Fibroblast of lung (primary cell): ENCODE data around the gene NPFFR1. TPM values are rescaled to one million over a fixed set of nuclear protein-coding genes. Genes with fewer than 3 reads are reported as not detected.

Source experiments
- DNase-seq, 2 donors: peaks; one replicate each; pipeline versions ENCODE4 v3.0.0 to v3.0.0-alpha.2; 2010; ENCODE audit warnings: low read depth in 2 of 2
- H2AFZ ChIP-seq: 2 replicates; pipeline ENCODE4 v1.5.1; 2012; ENCODE audit warnings: low read length, control low read depth, inconsistent platforms
- H3K27ac ChIP-seq: 2 replicates; pipeline ENCODE4 v1.5.1; 2011; ENCODE audit warnings: low read length, control low read depth; ENCODE audit not compliant: insufficient read depth
- H3K27me3 ChIP-seq: 2 replicates; pipeline ENCODE4 v1.5.1; 2011; ENCODE audit warnings: mild to moderate bottlenecking, low read length; ENCODE audit not compliant: control insufficient read depth, insufficient read depth
- H3K36me3 ChIP-seq: 2 replicates; pipeline ENCODE4 v1.5.1; 2011; ENCODE audit warnings: low read length; ENCODE audit not compliant: control insufficient read depth, insufficient read depth
- H3K4me1 ChIP-seq: 2 replicates; pipeline ENCODE4 v1.5.1; 2011; ENCODE audit warnings: low read length; ENCODE audit not compliant: control insufficient read depth, insufficient read depth; ENCODE audit errors: extremely low read depth
- H3K4me2 ChIP-seq: 2 replicates; pipeline ENCODE4 v1.5.1; 2011; ENCODE audit warnings: low read length, control low read depth; ENCODE audit not compliant: insufficient read depth; ENCODE audit errors: extremely low read depth
- H3K4me3 ChIP-seq, 4 experiments: fragments of 200-600 bp in 1 of 4; sonication (generic) in 1 of 4; replicated peaks in 1 of 4; 2 replicates each; pipeline ENCODE4 v1.5.1; 2011 to 2016; ENCODE audit warnings: low read length in 4 of 4, low read depth in 3 of 4, mild to moderate bottlenecking in 3 of 4, control low read depth in 2 of 4, inconsistent platforms in 1 of 4, mixed read lengths in 1 of 4; ENCODE audit not compliant: insufficient read depth in 1 of 4; ENCODE audit errors: control extremely low read depth in 1 of 4
- H3K79me2 ChIP-seq: 2 replicates; pipeline ENCODE4 v1.5.1; 2012; ENCODE audit warnings: mild to moderate bottlenecking, low read length, inconsistent platforms; ENCODE audit not compliant: control insufficient read depth, insufficient read depth
- H3K9ac ChIP-seq: 2 replicates; pipeline ENCODE4 v1.5.1; 2011; ENCODE audit warnings: mild to moderate bottlenecking, low read length, control low read depth; ENCODE audit not compliant: insufficient read depth
- H3K9me3 ChIP-seq: 2 replicates; pipeline ENCODE4 v1.5.1; 2012; ENCODE audit warnings: low read depth, low read length; ENCODE audit not compliant: control insufficient read depth, insufficient read depth
- H4K20me1 ChIP-seq: 2 replicates; pipeline ENCODE4 v1.5.1; 2011; ENCODE audit warnings: low read length; ENCODE audit not compliant: control insufficient read depth, insufficient read depth; ENCODE audit errors: extremely low read depth
- EZH2 ChIP-seq: IDR thresholded peaks from 2 replicates; pipeline ENCODE4 v1.5.1; 2012; ENCODE audit warnings: low read length, control low read depth, mild to moderate bottlenecking; ENCODE audit errors: missing control alignments
- polyA plus RNA-seq, 2 donors: library from polyadenylated mRNA; depleted of rRNA in 1 of 2; stranded (reverse) in 1 of 2; unstranded in 1 of 2; fragments of >200 nt; gene quantifications; 2 replicates each; pipeline ENCODE4 v1.2.1, GENCODE V29; 2011 to 2012; ENCODE audit warnings: missing spikeins in 1 of 2
- total RNA-seq: library from RNA; depleted of rRNA; stranded (reverse); fragments of >200 nt; gene quantifications from 2 replicates; pipeline ENCODE4 v1.2.1, GENCODE V29; 2014
- TF ChIP-seq, protein P1 (sequence below), 2 donors: IDR thresholded peaks in 1 of 2; conservative IDR thresholded peaks in 1 of 2; 1 replicate in 1 of 2; 2 replicates in 1 of 2; pipeline ENCODE4 v1.5.1; 2011 to 2012; ENCODE audit warnings: low read length in 2 of 2, control low read depth in 1 of 2, inconsistent platforms in 1 of 2, low read depth in 1 of 2, mild to moderate bottlenecking in 1 of 2

Gene NPFFR1
- total and polyA plus RNA-seq, 2 donors (not counting 1 experiment from before 2014, with no cell fraction given), result not detected

DNA sequence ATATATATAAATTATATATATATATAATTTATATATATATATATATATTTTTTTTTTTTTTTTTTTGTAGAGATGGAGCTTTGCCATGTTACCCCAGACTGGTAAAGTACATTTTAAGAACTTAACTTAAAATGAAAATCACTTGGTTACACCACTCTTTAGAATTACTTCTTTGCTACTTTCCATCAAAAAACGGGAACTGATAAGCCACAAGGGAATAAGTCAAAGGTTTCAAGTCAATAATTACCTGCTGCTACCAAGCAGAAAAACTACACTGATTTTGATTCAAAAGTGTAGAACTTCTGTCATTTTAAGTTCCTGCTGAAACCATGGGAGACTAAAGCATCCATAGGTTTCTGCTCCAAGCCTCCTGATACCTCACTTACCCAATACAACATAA is 62.8 kb downstream of the NPFFR1 start:
- Histone ChIP-seq H3K4me3 (no peak overlapping the region), H3K27me3 (no peaks in the 10 kb centered on the region), H3K36me3 (no peaks in the 10 kb centered on the region), H3K4me1 (peaks cover 2% of the 10 kb centered on the region), H3K9ac (no peak overlapping the region), H2AFZ (no peak overlapping the region), H4K20me1 (no peaks in the 10 kb centered on the region), H3K4me2 (no peak overlapping the region), H3K79me2 (peaks cover 11% of the 10 kb centered on the region), H3K9me3 (no peaks in the 10 kb centered on the region), H3K27ac (no peak overlapping the region)
- no peak for DNase-seq
- no peak for TF ChIP-seq EZH2
- TF ChIP-seq, protein P1, sequence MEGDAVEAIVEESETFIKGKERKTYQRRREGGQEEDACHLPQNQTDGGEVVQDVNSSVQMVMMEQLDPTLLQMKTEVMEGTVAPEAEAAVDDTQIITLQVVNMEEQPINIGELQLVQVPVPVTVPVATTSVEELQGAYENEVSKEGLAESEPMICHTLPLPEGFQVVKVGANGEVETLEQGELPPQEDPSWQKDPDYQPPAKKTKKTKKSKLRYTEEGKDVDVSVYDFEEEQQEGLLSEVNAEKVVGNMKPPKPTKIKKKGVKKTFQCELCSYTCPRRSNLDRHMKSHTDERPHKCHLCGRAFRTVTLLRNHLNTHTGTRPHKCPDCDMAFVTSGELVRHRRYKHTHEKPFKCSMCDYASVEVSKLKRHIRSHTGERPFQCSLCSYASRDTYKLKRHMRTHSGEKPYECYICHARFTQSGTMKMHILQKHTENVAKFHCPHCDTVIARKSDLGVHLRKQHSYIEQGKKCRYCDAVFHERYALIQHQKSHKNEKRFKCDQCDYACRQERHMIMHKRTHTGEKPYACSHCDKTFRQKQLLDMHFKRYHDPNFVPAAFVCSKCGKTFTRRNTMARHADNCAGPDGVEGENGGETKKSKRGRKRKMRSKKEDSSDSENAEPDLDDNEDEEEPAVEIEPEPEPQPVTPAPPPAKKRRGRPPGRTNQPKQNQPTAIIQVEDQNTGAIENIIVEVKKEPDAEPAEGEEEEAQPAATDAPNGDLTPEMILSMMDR (conservative IDR thresholded peaks at IDR 0.05 in 1 of 2, IDR thresholded peaks at IDR 0.05 in 1 of 2; ENCODE audit: low read depth in 1 of 2, low read length in 2 of 2), result no peak

DNA sequence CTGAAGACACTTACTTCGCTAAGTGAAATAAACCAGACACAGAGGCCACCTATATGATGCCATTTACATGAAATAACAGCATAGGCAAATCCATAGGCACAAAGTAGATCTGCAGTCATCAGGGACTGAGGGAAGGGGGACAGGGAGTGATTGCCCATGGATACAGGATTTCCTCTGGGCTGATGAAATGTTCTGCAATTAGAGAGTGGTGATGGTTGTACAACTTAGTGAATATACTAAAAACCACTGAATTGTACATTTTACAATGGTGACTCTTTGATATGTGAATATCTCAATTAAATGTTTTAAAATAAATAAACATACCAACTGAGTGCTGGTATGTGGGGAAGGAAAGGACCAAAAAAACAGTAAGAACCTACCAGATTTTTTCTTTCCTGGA is 70.9 kb downstream of the NPFFR1 start:
- no peak for TF ChIP-seq EZH2
- TF ChIP-seq, protein P1 (conservative IDR thresholded peaks at IDR 0.05 in 1 of 2, IDR thresholded peaks at IDR 0.05 in 1 of 2; ENCODE audit: low read depth in 1 of 2, low read length in 2 of 2), result no peak
- Histone ChIP-seq H3K4me3 (no peak overlapping the region), H3K36me3 (peaks cover 5% of the 10 kb centered on the region)

DNA sequence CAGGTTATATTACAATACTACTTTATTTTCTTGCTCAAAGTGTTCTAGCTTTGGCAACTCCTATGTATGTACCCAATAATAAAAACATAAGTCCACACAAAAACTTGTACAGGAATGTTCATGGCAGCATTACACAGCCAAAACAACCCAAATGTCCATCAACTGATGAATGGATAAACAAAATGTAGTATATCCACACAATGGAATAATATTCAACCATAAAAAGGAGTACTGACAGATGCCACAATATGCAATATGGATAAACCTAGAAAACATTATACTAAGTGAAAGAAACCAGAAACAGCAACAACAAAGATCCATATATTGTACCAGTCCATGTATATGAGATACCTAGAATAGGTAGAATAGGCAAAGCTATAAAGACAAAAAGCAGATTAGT is 71.5 kb downstream of the NPFFR1 start:
- no peak overlapping the region for H3K4me2 ChIP-seq

More for the DNA sequence above, 70.9 kb downstream of the NPFFR1 start:
- Histone ChIP-seq H3K27me3 (no peaks in the 10 kb centered on the region), H3K79me2 (no peaks in the 10 kb centered on the region), H3K9me3 (no peaks in the 10 kb centered on the region), H3K27ac (no peak overlapping the region), H3K4me1 (no peaks in the 10 kb centered on the region), H3K4me2 (no peak overlapping the region), H3K9ac (no peak overlapping the region), H2AFZ (no peak overlapping the region), H4K20me1 (no peaks in the 10 kb centered on the region)
- DNase-seq, result peak in 1 of 2 donors; percentile 86

More for the DNA sequence above, 71.5 kb downstream of the NPFFR1 start:
- no peak overlapping the region for H3K4me3 ChIP-seq
- peaks cover 5% of the 10 kb centered on the region for H3K36me3 ChIP-seq
- no peak overlapping the region for H3K9ac ChIP-seq
- no peaks in the 10 kb centered on the region for H3K79me2 ChIP-seq
- H3K9me3 ChIP-seq, result no peaks in the 10 kb centered on the region
- H3K4me1 ChIP-seq, result no peaks in the 10 kb centered on the region
- H2AFZ ChIP-seq, result no peak overlapping the region
- H4K20me1 ChIP-seq, result no peaks in the 10 kb centered on the region
- TF ChIP-seq EZH2, result no peak
- TF ChIP-seq, protein P1 (conservative IDR thresholded peaks at IDR 0.05 in 1 of 2, IDR thresholded peaks at IDR 0.05 in 1 of 2; ENCODE audit: low read depth in 1 of 2, low read length in 2 of 2), result no peak
- no peak overlapping the region for H3K27ac ChIP-seq
- no peaks in the 10 kb centered on the region for H3K27me3 ChIP-seq
- no peak for DNase-seq
